ENCODE results near the gene SH3YL1. TPM values are rescaled to one million over a fixed set of nuclear protein-coding genes. Genes with fewer than 3 reads are reported as not detected.

Gene SH3YL1
- polyA plus RNA-seq, 1 of the 3 experiments (the other 2 are of a cell fraction), result 22.7 TPM

DNA sequence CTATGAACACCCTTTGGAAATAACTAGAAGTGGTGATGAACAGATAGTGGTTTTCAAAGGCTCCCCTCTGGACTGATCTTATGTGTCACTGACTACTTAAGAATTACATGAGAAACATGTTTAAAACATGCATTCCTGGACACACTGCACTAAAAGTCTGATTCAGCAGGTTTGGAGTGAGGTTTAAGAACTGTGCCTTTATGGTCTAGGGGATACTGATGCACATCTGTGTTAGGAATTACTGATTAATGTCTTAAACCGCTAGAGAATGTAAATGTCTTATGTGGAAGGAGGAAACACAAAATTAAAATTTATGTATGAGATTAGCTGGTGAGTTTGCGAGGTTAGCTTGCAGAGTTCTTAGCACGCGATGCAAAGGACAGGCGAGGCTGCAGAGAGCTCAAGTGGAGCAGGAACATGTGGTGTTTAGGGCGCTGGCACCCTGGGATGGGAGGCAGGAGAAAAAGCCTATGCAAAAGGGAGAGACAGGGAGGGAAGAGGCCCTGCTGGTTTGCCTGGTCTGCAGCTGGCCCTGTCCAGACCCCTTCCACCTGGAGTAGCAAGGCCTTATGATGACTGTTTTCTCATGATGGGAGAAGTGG lies 11.7 kb downstream of the SH3YL1 start:
- no peaks in the 10 kb centered on the region for H4K20me1 ChIP-seq (ENCODE audit: insufficient read depth)
- CTCF ChIA-PET, result interaction anchor here (1.1 to 1.3 kb wide), 2 partner anchors 21 to 36 kb away, joined by 3 read pairs; partner anchors contain the start of gene ALKAL2

DNA sequence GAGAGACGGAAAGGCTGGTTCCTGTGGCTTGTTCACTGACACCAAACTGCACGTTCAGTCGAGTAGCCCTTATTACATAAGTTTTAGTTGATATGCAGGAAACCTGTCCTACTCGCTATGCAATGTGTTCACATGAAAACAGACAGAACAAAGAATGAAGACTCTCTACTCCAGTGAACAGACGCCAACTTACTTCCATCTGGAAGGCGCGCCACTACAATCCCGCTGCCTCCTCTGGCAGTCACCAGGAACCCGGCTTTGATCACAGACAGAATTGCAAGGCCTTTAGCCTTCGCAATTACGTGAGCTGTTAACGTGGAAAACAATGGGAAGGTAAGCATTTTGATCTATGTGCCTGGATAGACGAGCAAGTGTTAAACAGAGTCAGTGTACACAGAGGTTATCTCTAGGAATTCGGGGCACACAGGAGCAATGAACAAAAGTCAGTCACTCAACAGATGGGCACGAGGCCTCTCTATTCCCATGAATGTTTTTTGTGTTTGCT lies 14.2 kb downstream of the SH3YL1 start:
- no peak for DNase-seq
- CTCF ChIA-PET, result interaction anchor here (1.0 to 1.3 kb wide), 2 partner anchors 12 to 17 kb away, joined by 3 read pairs; no protein-coding TSS in a partner anchor
- Histone ChIP-seq H3K4me2 (no peak overlapping the region), H4K20me1 (ENCODE audit: insufficient read depth) (no peaks in the 10 kb centered on the region), H3K27me3 (ENCODE audit: insufficient read depth) (no peaks in the 10 kb centered on the region), H3K79me2 (ENCODE audit: insufficient read depth) (no peaks in the 10 kb centered on the region), H3K9me2 (no peaks in the 10 kb centered on the region), H3K9ac (no peak overlapping the region), H2AFZ (ENCODE audit: low read depth) (no peak overlapping the region), H3K4me3 (ENCODE audit: low read depth in 2 of 2, low read length in 1 of 2) (no peak overlapping the region), H3K36me3 (replicated peaks in 1 of 2; ENCODE audit: control insufficient read depth in 1 of 2, insufficient read depth in 2 of 2, low read length in 1 of 2) (peaks cover 53 to 61% of the 10 kb centered on the region in 2 experiments), H3F3A (replicated peaks; ENCODE audit: insufficient read depth) (peaks cover 11% of the 10 kb centered on the region), H3K4me1 (ENCODE audit: control insufficient read depth in 1 of 2, insufficient read depth in 2 of 2, low read depth in 1 of 2, low read length in 1 of 2) (peaks cover 5 to 10% of the 10 kb centered on the region in 2 experiments; a peak in 2 of 4 replicates), H3K9me3 (no peaks in the 10 kb centered on the region), H3K27ac (ENCODE audit: low read depth in 2 of 2, low read length in 1 of 2) (no peak overlapping the region)
- TF ChIP-seq GATA2 (CRISPR knock-in tag; IDR thresholded peaks at IDR 0.05) (no peak), POLR2AphosphoS5 (IDR thresholded peaks at IDR 0.05; ENCODE audit: low read depth, low read length) (no peak), EZH2phosphoT487 (IDR thresholded peaks at IDR 0.05; ENCODE audit: borderline replicate concordance, low read depth) (no peak), FOSL2 (IDR thresholded peaks at IDR 0.05; ENCODE audit: borderline replicate concordance, low read depth) (no peak), TEAD4 (IDR thresholded peaks at IDR 0.05; ENCODE audit: borderline replicate concordance, insufficient read depth) (no peak), MXI1 (IDR thresholded peaks at IDR 0.05; ENCODE audit: low read depth, low read length) (no peak), TCF12 (IDR thresholded peaks at IDR 0.05) (no peak), MEF2A (IDR thresholded peaks at IDR 0.05; ENCODE audit: borderline replicate concordance, low read depth) (no peak), TAF1 (IDR thresholded peaks at IDR 0.05; ENCODE audit: borderline replicate concordance, low read depth, low read length) (no peak), RAD21 (IDR thresholded peaks at IDR 0.05; ENCODE audit: low read length) (no peak), SMC3 (IDR thresholded peaks at IDR 0.05; ENCODE audit: low read depth, low read length) (no peak), EP300 (IDR thresholded peaks at IDR 0.05; ENCODE audit: borderline replicate concordance in 1 of 2, low read depth in 1 of 2, low read length in 1 of 2) (no peak), RFX5 (IDR thresholded peaks at IDR 0.05; ENCODE audit: low read length) (no peak), RXRA (IDR thresholded peaks at IDR 0.05; ENCODE audit: borderline replicate concordance, low read depth) (no peak), YY1 (IDR thresholded peaks at IDR 0.05; ENCODE audit: low read depth) (no peak), ELF1 (IDR thresholded peaks at IDR 0.05) (no peak)
- TF ChIP-seq, protein P1, sequence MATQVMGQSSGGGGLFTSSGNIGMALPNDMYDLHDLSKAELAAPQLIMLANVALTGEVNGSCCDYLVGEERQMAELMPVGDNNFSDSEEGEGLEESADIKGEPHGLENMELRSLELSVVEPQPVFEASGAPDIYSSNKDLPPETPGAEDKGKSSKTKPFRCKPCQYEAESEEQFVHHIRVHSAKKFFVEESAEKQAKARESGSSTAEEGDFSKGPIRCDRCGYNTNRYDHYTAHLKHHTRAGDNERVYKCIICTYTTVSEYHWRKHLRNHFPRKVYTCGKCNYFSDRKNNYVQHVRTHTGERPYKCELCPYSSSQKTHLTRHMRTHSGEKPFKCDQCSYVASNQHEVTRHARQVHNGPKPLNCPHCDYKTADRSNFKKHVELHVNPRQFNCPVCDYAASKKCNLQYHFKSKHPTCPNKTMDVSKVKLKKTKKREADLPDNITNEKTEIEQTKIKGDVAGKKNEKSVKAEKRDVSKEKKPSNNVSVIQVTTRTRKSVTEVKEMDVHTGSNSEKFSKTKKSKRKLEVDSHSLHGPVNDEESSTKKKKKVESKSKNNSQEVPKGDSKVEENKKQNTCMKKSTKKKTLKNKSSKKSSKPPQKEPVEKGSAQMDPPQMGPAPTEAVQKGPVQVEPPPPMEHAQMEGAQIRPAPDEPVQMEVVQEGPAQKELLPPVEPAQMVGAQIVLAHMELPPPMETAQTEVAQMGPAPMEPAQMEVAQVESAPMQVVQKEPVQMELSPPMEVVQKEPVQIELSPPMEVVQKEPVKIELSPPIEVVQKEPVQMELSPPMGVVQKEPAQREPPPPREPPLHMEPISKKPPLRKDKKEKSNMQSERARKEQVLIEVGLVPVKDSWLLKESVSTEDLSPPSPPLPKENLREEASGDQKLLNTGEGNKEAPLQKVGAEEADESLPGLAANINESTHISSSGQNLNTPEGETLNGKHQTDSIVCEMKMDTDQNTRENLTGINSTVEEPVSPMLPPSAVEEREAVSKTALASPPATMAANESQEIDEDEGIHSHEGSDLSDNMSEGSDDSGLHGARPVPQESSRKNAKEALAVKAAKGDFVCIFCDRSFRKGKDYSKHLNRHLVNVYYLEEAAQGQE (IDR thresholded peaks at IDR 0.05; ENCODE audit: low read depth, low read length), result no peak
- TF ChIP-seq, protein P2, sequence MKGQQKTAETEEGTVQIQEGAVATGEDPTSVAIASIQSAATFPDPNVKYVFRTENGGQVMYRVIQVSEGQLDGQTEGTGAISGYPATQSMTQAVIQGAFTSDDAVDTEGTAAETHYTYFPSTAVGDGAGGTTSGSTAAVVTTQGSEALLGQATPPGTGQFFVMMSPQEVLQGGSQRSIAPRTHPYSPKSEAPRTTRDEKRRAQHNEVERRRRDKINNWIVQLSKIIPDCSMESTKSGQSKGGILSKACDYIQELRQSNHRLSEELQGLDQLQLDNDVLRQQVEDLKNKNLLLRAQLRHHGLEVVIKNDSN (IDR thresholded peaks at IDR 0.05; ENCODE audit: borderline replicate concordance, low read depth), result no peak
- TF ChIP-seq, protein P3, sequence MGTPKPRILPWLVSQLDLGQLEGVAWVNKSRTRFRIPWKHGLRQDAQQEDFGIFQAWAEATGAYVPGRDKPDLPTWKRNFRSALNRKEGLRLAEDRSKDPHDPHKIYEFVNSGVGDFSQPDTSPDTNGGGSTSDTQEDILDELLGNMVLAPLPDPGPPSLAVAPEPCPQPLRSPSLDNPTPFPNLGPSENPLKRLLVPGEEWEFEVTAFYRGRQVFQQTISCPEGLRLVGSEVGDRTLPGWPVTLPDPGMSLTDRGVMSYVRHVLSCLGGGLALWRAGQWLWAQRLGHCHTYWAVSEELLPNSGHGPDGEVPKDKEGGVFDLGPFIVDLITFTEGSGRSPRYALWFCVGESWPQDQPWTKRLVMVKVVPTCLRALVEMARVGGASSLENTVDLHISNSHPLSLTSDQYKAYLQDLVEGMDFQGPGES (IDR thresholded peaks at IDR 0.05; ENCODE audit: low read depth, low read length), result no peak
- 93% methylated on average over 15 of the region's 15 CpGs for WGBS (ENCODE audit: low lambda C conversion rate)
- POLR2A ChIA-PET, result no interaction called here

More for the DNA sequence above, 11.7 kb downstream of the SH3YL1 start:
- peaks cover 7% of the 10 kb centered on the region for H3F3A ChIP-seq (replicated peaks; ENCODE audit: insufficient read depth)
- no peak overlapping the region for H3K4me3 ChIP-seq (ENCODE audit: low read depth in 2 of 2, low read length in 1 of 2)
- POLR2A ChIA-PET, result no interaction called here
- H3K4me2 ChIP-seq, result no peak overlapping the region
- peaks cover under 1 to 10% of the 10 kb centered on the region in 2 experiments; a peak in 2 of 4 replicates for H3K4me1 ChIP-seq (ENCODE audit: control insufficient read depth in 1 of 2, insufficient read depth in 2 of 2, low read depth in 1 of 2, low read length in 1 of 2)
- H3K27me3 ChIP-seq (ENCODE audit: insufficient read depth), result no peaks in the 10 kb centered on the region
- no peak overlapping the region; a peak in 1 of 4 replicates for H3K27ac ChIP-seq (ENCODE audit: low read depth in 2 of 2, low read length in 1 of 2)
- no peaks in the 10 kb centered on the region for H3K79me2 ChIP-seq (ENCODE audit: insufficient read depth)
- no peaks in the 10 kb centered on the region for H3K9me2 ChIP-seq
- DNase-seq, result no peak
- WGBS (ENCODE audit: low lambda C conversion rate), result 90% methylated on average over 6 of the region's 6 CpGs
- no peak overlapping the region for H3K9ac ChIP-seq
- H3K36me3 ChIP-seq (replicated peaks in 1 of 2; ENCODE audit: control insufficient read depth in 1 of 2, insufficient read depth in 2 of 2, low read length in 1 of 2), result peaks cover 40 to 47% of the 10 kb centered on the region in 2 experiments
- no peaks in the 10 kb centered on the region for H3K9me3 ChIP-seq
- TF ChIP-seq TCF12 (IDR thresholded peaks at IDR 0.05) (no peak), MXI1 (IDR thresholded peaks at IDR 0.05; ENCODE audit: low read depth, low read length) (no peak), SMC3 (IDR thresholded peaks at IDR 0.05; ENCODE audit: low read depth, low read length) (no peak), FOSL2 (IDR thresholded peaks at IDR 0.05; ENCODE audit: borderline replicate concordance, low read depth) (no peak)
- TF ChIP-seq, protein P4, sequence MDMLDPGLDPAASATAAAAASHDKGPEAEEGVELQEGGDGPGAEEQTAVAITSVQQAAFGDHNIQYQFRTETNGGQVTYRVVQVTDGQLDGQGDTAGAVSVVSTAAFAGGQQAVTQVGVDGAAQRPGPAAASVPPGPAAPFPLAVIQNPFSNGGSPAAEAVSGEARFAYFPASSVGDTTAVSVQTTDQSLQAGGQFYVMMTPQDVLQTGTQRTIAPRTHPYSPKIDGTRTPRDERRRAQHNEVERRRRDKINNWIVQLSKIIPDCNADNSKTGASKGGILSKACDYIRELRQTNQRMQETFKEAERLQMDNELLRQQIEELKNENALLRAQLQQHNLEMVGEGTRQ (IDR thresholded peaks at IDR 0.05; ENCODE audit: borderline replicate concordance, low read depth, low read length), result no peak
- H2AFZ ChIP-seq (ENCODE audit: low read depth), result no peak overlapping the region

Measured in SK-N-SH (cell line).